GM19455 (cell line): ENCODE measurements around the gene CEP44.
"Not testable (repeated sequence)": the region's sequence is repeated elsewhere in the genome, so short reads cannot be mapped to it uniquely, and the experiment has no call there.

ENCODE experiments used
- ATAC-seq: cut with Tn5 transposase; IDR thresholded peaks from one replicate; pipeline ENCODE4 v1.9.1; 2021; ENCODE audit not compliant: unreplicated experiment

Gene CEP44

GRCh38 chr4:174277433-174277832 is 6.3 kb upstream of the CEP44 start:
- ATAC-seq: no peak

GRCh38 chr4:174278467-174278866 is 5.2 kb upstream of the CEP44 start:
- ATAC-seq: no peak

DNA sequence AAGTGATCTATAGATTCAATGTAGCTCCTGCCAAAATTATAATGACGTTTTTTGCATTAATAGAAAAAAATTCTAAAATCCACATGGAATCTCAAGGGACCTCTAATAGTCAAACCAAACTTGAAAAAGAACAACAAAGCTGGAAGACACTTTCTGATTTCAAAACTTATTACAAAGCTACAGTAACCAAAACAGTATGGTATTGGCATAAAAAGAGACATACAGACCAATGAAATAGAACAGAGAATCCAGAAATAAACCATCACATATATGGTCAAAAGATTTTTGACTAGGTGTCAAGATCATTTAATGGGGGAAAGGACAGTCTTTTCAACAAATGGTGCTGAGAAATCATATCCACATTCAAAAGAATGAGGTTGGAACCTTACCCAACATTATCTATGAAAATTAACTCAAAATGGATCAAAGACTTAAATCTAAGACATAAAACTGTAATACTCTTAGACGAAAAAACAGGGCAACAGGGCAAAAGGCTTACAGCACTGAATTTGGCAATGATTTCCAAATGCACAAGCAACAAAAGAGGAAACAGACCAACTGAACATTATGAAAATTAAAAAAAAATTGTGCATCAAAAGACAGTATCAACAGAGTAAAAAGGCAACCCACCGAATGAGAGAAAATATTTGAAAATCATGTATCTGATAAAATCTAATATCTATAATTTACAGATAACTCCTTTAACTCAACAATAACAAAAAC is 4.1 kb upstream of the CEP44 start:
- ATAC-seq: no peak

DNA sequence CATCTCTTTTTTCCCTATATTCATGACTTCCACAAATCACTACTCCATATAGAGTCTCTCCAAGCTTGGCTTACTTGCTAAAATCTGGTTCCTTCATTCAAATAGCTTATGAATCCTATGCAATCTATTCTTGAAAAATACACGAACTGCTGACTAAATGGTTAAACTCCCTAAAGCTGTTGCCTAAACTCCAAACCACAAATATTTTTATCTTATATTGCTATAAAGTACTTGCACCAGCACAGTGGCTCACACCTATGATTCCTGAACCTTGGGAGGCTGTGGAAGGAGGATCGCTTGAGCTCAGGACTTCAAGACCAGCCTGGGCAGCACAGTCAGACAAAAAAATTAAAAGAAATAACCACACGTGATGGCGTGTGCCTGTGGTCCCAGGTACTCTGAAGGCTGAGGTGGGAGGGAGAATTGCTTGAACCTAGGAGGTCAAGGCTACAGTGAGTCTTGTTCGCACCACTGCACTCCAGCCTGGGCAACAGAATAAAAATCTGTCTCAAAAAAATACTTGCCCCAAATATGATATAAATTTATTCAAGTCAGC is 2.5 kb upstream of the CEP44 start:
- ATAC-seq: no peak

GRCh38 chr4:174281901-174282300 is 1.8 kb upstream of the CEP44 start:
- no peak for ATAC-seq

- ATAC-seq: peak; percentile 97
These were observed 740 bp upstream of the CEP44 start for GRCh38 chr4:174282836-174283506.

- ATAC-seq: no peak
These were observed 776 bp downstream of the CEP44 start for GRCh38 chr4:174284487-174284886.

DNA sequence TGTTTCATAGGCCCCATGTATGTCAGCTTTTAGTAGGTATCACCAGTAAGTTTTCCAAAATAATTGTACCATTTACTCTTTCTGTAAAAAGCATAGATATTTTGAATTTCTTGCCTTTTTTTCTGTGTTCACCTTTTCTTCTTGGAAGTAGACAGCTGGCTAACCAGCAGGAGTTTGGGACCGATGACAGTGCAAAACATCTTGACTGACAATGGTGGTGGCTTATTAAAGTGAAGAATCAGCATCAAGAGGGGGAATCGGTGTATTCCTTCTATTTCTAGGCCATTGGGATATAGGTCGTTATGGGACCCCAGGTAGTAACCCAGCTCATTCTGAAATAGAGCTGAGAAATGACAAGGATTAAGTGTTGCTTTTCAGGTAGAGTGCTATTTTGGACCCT is 3.2 kb downstream of the CEP44 start:
- ATAC-seq: no peak

- no peak for ATAC-seq
These were observed 8.8 kb downstream of the CEP44 start for GRCh38 chr4:174292473-174292872.

DNA sequence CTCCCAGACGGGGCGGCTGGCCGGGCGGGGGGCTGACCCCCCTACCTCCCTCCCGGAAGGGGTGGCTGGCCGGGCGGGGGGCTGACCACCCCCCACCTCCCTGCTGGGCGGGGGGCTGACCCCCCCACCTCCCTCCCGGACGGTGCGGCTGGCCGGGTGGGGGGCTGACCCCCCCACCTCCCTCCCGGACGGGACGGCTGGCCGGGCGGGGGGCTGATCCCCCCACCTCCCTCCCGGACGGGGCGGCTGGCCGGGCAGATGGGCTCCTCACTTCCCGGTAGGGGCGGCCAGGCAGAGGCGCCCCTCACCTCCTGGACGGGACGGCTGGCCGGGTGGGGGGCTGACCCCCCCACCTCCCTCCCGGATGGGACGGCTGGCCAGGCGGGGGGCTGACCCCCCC is 10.9 kb downstream of the CEP44 start:
- ATAC-seq: not testable (repeated sequence)

DNA sequence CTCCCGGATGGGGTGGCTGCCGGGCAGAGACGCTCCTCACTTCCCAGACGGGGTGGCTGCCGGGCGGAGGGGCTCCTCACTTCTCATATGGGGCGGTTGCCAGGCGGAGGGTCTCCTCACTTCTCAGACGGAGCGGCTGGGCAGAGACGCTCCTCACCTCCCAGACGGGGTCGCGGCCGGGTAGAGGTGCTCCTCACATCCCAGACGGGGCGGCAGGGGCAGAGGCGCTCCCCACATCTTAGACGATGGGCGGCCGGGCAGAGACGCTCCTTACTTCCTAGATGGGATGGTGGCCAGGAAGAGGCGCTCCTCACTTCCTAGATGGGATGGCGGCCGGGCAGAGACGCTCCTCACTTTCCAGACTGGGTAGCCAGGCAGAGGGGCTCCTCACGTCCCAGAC is 11.4 kb downstream of the CEP44 start:
- not testable (repeated sequence) for ATAC-seq

- no peak for ATAC-seq
These were observed 20.0 kb downstream of the CEP44 start for GRCh38 chr4:174303687-174304086.

DNA sequence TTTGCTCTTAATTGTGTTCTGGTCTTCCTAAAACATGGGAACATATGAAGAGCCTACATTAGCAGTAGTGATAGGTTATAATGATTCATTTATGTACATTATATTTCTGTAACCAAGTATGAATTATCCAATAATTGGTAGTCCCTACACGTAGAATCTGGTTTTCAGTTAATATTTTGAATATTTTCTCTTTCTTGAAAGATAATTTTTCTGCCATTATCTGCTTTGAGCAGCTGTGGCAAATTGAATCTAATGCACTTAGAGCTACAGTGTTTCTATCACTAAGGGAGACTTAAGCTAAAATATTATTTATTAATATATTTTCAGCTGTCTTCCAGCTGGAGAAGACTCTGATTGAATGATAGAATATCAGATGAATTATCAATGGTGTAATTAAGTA is 21.0 kb downstream of the CEP44 start:
- ATAC-seq: no peak

GRCh38 chr4:174305961-174306360 is 22.2 kb downstream of the CEP44 start:
- no peak for ATAC-seq

DNA sequence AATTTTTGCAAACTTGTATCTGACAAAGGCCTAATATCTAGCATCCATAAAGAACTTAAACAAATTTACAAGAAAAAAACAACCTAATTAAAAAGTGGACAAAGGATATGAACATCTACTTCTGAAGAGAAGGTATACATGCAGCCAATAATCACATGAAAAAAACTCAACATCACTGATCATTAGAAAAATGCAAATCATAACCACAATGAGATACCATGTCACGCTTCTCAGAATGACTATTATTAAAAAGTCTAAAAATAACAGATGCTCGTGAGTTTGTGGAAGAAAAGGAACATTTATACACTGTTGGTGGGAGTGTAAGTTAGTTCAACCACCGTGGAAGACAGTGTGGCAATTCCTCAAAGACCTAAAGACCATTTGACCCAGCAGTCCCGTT is 24.0 kb downstream of the CEP44 start:
- no peak for ATAC-seq

GRCh38 chr4:174312993-174313392 is 29.3 kb downstream of the CEP44 start:
- no peak for ATAC-seq

- no peak for ATAC-seq
These were observed 30.6 kb downstream of the CEP44 start for GRCh38 chr4:174314274-174314673.

GRCh38 chr4:174314770-174315169 is 31.1 kb downstream of the CEP44 start:
- ATAC-seq: no peak

GRCh38 chr4:174316546-174316945 is 32.8 kb downstream of the CEP44 start:
- ATAC-seq: no peak

- ATAC-seq: no peak
These were observed 33.2 kb downstream of the CEP44 start for GRCh38 chr4:174316954-174317353.

DNA sequence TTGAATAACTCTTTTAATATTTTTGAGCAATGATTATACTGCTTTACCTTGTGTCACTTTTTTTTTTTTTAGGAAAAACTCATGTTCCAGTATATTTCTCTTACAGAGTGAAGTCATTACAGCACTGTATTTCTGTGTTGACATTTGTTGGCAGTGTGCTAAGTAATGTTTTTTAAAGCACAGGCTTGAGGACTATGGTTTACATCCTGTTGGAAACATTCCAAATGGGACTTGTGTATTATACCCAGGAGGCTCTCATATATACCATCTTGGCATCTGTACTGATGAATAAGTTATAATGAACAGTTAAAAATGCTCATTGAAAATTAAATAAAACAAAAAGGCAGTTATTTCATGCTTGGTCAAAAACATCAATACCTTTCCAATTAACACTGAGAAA is 33.8 kb downstream of the CEP44 start:
- ATAC-seq: no peak
